Right renal cortex interstitium (tissue), 3 donors: Measurements from ENCODE around the gene CCDC32. TPM values are rescaled to one million over a fixed set of nuclear protein-coding genes. Genes with fewer than 3 reads are reported as not detected.

Experiments
- DNase-seq, 3 donors: peaks; one replicate each; pipeline ENCODE4 v3.0.0-alpha.2; 2013; ENCODE audit warnings: low read depth in 3 of 3, low spot score in 2 of 3
- polyA plus RNA-seq, 3 donors: library from polyadenylated mRNA; unstranded; fragments of 120-200 nt; gene quantifications; one replicate each; pipeline ENCODE4 v1.2.1, GENCODE V29; 2013; ENCODE audit not compliant: insufficient read length in 3 of 3

Gene CCDC32
- polyA plus RNA-seq, 3 donors = 25.9 to 31.6 (median 29.9) TPM

DNA sequence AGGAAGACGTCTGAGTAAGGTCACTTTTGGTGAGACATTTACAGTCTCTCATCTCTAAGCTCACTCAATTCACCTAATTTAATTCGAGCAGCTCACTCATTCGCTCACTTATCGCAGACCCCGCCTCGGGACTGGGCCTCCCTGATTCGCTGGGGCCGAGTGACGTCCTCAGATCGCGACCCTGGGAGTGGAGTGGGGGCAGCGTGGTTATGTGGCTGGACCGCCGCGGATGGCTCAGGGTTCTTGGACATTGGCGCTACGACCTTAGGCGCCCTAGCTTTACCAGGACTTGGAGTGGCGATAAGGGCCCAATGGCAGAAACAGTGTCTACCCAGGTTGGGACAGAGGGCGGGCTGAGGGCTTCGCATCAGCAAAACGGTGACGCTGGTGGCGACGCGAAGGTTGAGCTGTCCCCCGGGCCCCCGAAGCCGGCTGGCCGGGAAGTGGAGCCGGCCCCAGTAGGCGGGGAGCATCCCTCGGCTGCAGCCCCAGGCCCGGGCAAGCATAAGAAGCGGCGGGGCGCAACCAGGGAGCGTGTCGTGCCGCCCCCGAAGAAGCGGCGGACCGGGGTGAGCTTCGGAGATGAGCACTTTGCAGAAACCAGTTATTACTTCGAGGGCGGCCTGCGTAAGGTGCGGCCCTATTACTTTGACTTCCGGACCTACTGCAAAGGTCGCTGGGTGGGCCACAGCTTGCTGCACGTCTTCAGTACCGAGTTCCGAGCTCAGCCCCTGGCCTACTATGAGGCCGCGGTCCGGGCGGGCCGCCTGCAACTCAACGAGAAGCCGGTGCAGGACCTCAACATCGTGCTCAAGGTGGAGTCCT lies 4.5 kb upstream of the CCDC32 start, which contains the start of gene RPUSD2:
Gene RPUSD2, plus strand, starts transcription at position 171 of the 825 bp plus-strand sequence. Its CDS starts 39 bp downstream, at position 210.
- DNase-seq = peak; percentile 80 to 92 (median 86)

DNA sequence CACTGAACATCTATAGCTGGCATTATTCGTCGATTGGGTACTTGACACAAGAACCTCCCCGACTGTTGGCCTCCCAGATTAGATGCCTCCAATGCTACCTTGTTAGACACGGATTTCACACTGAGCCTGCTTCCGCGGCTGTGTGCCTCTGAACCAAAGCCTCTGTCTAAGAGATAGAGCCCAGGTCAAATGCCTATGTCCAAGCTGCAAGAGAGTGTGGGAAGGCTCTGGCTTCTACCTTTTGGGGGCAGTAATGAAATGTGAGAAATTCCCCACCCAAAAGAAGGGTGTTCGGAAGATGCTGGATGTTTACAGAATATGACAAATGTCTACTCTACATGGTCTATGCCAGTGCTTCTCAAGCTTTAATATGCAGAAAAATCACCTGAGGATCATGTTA lies 2.3 kb upstream of the CCDC32 start:
- no peak for DNase-seq

DNA sequence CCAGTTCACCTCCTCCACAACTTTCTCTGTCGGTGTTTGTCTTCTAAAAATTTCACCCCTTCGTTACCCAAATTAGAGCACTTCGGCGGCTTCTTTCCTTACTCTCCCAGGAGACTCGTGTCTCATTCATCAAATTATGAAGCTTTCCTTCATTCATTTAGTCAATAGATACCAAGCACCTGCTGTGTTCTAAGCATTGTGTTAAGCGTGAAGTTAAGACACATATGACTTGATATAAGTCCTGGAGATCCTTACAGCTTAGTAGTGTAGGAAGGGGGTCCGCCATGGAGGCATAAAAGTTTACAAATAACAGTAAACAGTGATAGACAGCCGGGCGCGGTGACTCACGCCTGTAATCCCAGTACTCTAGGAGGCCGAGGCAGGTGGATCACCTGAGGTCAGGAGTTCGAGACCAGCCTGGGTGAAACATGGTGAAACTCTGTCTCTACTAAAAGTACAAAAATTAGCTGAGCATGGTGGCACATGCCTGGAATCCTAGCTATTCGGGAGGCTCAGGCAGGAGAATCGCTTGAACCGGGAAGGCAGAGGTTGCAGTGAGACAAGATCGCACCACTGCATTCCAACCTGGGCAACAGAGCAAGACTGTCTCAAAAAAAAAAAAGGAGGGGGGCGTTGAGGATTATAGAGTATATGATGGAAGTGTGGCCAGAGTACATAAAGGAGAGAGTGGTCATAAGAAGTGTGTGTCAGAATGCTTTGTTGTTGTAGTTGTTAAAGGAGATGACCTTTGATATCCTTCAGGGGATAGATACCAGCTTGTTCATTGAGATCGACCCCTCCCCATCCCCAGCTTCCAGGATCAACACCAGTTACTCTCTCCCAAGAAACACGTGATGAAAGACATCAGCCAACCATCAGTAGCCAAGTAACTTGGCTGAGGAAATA lies 744 bp upstream of the CCDC32 start:
- no peak for DNase-seq

DNA sequence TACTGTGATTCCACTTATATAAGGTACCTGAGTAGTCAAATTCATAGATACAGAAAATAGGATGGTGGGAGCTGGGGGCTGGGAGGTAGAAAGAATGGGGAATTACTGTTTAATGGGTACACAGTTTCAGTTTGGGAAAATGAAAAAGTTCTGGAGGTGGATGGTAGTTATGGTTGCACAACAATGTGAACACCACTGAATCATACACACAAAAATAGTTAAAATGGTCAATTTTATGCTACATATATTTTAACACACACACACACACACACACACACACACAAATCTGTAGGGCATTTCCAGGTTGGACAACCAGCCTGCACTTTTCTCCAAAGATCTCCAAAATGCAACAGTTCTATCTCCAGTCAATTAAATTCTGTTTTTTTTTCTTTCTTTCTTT lies 1.4 kb downstream of the CCDC32 start:
- DNase-seq = no peak

DNA sequence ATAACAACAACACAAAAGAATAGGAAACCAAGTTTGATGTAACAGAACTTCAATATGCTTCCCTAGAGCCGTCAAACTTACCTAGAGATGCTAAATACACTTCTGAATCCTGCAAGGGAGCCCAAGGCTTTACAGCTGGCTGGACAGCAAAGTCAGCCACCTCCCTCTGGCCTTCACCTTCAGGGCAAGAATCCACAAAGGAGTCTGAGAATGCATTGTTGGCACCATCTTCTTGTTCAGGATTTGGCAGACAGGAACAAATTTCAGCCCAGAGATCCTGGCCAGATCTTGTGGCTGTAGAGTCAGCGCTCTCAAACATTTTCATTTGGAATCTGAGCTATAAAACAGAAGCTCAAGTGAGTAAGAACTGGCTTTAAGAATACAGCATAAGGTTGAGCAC lies 2.2 kb downstream of the CCDC32 start:
- DNase-seq = no peak

DNA sequence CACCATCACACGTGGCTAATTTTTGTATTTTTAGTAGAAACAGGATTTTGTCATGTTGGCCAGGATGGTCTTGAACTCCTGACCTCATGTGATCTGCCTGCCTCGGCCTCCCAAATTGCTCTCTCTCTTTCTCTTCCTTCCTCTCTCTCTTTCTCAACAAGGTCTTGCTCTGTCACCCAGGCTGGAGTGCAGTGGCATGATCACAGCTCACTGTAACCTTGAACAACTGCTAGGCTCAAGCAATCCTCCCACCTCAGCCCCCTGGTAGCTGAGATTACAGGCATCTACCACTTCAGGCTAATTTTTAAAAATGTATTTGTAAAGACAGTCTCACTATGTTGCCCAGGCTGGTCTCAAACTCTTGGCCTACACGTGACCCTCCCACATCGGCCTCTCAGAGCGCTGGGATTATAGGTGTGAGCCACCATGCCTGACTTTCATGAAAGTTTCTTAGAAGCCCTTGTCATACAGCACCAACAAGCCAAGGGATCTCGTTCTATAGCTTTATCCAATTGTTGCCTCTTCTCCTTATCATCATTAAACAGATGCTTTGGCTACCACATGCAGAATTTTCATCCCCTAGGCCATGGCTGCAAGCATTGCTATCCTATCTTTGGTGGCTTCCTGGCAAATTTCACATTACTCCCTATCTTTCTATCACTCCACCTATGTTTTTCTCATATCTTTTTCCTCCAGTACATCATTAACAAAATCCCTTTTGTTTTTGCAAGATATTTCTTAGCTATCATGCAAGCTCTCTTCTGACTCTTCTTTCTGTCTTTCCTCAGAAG lies 5.7 kb downstream of the CCDC32 start:
- DNase-seq = no peak

DNA sequence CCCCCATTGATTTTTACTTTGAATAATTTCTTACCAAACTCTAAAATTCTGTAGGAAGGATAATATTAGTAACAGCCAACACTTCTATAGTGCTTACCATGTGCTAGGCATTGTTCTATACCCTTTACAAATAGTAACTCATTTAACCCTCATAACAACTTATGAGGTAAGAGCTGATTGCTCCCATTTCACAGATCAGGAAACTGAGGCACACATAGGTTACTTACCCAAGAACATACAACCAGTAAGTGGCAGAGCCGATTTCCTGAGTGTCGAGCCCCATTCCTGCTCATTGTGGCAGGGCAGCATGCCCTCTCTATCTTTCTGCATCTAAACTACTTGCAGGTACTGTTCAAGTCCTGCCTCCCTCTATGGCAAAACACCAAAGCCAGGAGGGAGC lies 9.0 kb downstream of the CCDC32 start:
- DNase-seq = no peak

DNA sequence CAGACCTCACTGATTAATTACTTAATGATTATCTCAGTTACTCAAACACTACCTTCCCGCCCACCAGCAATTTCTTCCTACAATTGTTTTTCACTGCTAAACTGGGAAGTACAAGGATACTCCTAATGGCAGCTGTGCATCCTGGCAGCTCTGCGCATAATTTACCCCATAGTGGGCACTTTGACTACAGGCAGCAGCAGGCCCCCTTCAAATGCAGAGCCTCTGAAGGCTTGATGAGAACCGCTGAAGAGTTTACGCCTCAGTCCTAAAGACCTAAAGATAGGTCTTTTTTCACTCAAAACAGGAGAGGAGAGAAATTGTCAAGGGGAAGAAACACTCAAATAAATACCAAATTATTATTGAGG lies 10.7 kb downstream of the CCDC32 start:
- no peak for DNase-seq

DNA sequence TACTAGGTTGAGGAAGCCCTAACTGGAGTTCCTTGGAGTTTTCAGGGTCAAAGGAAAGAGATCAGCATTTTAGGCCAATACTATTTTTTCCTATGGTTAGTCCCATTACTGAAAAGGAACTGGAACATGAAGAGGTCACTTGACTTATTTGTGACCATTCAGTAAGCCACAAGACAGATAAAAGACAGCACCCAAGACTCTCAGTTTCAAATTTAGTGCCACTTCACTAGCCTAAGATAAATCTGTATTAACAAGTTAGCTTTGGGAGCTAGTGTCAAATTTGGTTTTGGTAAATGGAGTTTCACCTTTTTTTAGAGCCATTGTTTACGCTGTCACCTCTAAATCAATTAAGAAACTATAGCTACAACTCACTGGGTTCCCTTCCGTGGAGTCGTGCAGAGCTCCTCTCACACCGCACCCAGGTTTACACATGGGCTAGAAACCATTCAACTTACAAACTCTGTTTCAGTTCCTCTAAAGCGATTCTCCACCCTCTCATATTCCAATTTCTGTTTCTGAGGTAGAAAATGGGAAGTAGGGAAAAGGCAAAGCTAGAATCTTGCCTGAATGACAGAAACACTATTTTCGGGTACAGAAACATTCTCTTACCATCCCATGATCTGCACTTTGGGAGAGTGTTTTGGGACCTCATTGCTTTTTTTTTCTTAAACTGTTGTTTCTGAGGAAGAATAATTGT lies 14.4 kb downstream of the CCDC32 start:
- no peak for DNase-seq

DNA sequence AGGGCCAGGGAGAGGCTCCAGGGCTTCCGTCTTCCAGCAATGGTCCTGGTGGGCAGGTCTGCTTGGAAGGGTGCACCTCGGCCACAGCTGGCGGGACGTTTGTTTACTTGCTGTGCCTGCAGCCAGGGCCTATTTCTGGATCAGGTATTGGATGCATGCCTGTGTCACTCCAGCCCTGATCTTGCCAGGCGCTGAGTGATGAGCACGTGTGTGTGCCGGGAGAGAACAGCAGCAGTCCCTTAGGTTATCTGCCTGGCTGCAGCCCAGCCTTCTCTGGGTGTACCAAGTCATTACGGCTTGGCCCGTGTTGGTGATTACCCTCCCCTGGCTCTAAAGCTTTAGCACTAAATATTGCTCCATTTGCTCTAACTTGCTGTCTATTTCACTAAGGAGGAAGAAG lies 14.9 kb downstream of the CCDC32 start:
- DNase-seq = no peak

DNA sequence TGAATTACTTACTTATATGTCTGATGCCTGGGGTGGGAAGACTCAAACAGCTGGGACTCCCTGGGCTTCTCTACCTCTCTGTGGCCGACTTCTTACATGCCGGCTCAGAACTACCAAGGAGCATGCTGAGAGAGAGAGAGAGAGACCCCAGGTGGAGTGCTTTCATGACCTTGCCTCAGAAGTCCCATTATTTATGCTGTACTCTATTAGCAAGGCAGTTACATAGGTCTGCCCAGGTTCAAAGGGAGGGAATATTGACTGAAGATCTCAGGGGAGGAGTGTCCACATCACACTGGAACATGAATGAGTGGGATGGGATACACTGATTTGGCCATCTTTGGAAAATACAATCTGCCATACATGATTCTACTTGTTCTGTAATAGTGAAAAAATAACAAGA lies 16.2 kb downstream of the CCDC32 start:
- no peak for DNase-seq

DNA sequence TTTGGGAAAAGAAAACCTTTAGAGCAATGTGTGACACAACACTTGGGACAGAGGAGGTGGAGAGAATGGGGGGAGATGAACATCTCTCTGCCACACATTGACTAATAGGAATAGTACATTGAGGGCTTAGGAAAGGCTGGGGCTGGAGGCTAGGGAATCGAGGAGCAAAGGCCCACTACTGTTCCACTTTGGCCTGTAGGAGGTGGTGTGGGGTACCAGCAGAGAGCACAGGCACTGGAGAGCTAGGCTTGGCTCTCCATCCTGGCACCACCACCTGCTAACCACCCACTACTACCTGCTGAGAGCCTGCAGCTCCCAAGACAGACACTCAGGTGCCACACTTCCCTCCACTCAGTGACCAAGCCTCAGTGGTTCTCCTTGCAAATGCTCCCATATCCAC lies 19.4 kb downstream of the CCDC32 start:
- DNase-seq = no peak

DNA sequence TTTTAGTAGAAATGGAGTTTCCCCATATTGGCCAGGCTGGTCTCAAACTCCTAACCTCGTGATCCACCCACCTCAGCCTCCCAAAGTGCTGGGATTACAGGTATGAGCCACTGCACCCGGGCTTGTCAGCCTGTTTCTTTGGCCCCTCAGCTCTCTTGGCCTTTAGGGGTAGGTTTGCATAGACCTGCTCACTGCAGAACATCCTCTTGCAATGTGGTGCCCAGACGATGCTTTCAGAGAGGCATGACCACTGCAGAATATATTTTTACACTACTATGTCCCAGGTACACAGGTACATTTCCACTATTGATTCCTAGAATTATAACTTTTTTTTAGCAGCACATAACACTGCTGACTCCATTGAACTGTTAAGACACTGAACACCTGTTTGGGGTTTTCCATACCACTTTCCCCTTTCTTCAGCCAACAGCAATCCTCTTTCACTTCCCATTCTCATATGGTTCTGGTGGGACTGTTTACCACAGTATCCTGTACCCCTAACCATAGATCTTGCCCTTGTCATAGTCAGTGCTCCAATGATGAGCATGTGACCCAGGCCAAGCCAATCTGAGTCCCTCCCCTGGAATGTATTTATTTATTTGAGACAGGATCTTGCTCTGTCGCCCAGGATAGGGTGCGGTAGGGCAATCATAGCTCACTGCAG lies 21.1 kb downstream of the CCDC32 start:
- DNase-seq = no peak

DNA sequence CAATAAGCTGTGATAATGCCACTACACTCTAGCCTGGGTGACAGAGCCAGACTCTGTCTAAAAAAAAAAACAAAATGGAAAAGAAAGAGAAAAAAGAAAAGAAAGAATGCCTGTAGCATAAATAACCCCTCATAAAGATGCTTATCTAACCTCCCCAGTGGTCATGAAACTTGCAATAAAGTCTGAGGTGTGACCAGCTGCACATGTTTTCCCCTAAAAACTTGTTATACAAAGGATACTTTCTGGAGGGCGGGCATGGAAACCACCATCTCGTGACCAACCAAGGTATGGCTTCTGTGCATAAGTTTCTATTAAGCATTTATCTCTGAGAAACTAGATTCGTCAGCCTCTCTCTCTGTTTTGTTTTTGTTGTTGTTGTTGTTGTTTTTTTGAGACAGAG lies 21.8 kb downstream of the CCDC32 start:
- no peak for DNase-seq

DNA sequence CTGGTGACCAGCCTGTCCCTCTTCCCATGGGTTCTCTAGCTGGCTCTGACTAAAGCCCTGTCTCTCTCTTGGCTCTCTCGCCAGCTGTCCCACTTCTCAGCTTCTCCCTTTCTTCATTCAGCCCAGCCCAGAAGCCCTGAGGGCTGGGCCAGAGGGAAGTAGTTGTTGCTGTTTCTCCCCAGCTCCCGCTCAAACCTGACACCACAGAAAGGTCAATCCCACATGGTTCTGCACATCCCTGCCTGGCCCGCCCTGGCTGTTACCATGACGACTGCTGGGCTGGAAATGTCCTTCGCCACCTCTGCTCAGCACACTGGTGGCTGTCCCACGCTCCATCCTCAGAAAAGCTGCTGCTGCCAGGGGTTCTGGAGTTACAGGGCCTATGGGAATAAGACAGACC lies 25.9 kb downstream of the CCDC32 start:
- DNase-seq = no peak

DNA sequence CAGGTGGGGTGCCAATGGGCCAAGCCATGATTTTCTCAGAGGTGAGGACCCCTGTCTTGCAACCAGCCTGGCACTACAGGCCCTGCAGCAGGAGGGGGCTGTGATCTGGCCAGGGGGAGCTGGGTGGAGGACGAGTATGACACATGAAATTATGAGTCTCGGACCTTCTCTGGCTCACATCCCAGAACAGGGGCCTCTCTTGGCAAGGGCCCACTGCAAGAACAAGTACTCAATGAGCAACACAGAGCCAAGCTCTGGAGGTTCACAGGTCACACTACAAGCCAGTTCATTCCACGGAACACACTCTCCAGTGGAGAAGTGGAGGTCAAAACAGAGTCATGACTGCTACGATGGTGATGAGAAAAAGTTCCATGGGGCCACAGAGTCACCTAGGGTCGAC lies 28.3 kb downstream of the CCDC32 start:
- no peak for DNase-seq

DNA sequence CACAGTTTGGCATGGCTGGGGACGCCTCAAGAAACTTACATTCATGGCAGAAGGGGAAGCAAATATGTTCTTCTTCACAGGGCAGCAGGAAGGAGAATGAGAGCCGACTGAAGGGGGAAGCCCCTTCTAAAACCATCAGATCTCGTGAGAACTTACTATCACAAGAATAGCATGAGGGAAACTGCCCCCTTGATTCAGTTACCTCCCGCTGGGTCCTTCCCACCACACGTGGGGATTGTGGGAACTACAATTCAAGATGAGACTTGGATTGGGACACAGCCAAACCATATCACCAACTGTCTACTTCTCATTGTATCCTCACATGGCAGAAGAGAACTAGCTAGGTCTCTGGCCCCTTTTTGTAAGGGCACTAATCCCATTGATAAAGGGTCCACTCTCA lies 30.5 kb downstream of the CCDC32 start:
- DNase-seq = no peak

DNA sequence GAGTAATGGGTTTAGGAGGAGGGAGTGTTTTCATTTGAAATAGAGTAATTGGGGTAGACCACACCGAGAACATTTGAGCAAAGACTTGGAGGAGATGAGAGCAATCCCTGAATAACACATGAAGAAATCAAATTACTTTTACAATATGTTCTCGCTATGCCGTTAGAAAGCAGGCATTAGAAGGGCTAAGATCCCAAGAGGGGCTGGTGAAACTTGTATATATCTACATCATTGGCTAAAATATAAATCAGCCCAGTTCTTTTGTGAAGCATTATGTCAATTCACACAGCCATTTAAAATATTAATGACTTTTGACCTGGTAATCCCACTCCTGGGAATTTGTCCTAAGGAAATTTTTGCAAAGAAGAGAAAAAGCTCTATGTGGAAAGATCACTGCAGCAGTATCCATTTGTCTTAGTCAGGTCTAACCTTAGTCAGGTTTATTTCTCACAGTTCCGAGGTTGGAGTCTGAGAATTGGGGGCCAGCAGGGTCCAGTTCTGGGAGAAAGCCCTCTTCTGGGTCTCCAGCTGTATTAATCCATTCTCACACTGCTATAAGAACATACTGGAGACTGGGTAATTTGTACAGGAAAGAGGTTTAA lies 31.0 kb downstream of the CCDC32 start:
- no peak for DNase-seq

DNA sequence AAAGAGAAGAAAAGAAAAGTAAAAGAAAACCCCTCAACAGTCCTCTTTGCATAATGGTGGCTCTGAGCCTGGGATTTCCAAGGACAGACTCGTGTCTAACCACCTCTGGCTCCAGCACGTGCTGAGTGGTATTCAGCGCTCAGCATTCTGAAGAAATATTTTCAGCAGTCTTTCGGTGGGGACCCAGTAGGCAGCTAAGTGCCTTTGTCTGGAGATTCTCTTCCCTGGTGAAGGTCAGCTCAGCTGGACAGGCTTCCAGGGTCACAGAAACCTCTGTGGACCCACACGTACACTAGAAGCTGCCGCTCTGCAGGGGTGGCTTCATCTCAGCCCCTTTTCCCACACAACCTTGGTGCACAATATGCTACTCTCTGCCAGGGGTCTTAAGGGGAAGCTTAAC lies 36.0 kb downstream of the CCDC32 start:
- DNase-seq = no peak

DNA sequence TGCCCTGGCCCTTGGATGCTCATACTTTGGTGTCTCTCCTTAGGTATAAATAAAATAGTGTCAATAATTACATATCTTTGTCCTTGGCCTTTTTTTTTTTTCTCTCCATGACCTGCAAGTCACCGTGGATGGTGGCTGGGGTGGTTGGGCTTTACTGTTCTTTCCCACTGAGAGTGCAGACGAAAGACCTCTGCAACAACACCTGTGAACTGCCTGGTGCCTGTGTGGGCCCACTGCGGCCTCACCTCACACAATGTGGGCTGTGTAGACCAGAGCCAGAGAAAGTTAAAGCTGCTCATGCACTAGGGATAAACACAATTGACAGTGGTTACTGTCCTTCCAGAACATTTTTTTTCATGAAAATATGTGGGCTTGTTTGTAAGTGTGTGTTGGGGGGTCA lies 39.0 kb downstream of the CCDC32 start:
- no peak for DNase-seq
